Epithelial cell of proximal tubule (primary cell): ENCODE results near the gene RASA3. TPM values are rescaled to one million over a fixed set of nuclear protein-coding genes. Genes with fewer than 3 reads are reported as not detected.

Source experiments
- DNase-seq: peaks from one replicate; pipeline ENCODE4 v3.0.0-alpha.2; 2011; ENCODE audit warnings: low read depth
- H3K4me3 ChIP-seq: 2 replicates; pipeline ENCODE4 v1.5.1; 2011; ENCODE audit warnings: low read depth, mild to moderate bottlenecking, low read length
- CTCF ChIP-seq: conservative IDR thresholded peaks from 2 replicates; pipeline ENCODE4 v1.5.1; 2012; ENCODE audit warnings: low read depth, mild to moderate bottlenecking, low read length
- total RNA-seq: library from RNA; depleted of rRNA; stranded (reverse); fragments of >200 nt; gene quantifications from 2 replicates; pipeline ENCODE4 v1.2.3, GENCODE V29; 2015

Gene RASA3
- total RNA-seq, 1 donor from 2014 or later: 25.7 TPM

- H3K4me3 ChIP-seq: no peak overlapping the region
- no peak for TF ChIP-seq CTCF
- DNase-seq: no peak
Observed at GRCh38 chr13:114123448-114123847, 9.0 kb downstream of the RASA3 start.

GRCh38 chr13:114122591-114123211 is 9.7 kb downstream of the RASA3 start:
- no peak overlapping the region for H3K4me3 ChIP-seq
- DNase-seq: no peak
- no peak for TF ChIP-seq CTCF

GRCh38 chr13:114122127-114122511 is 10.3 kb downstream of the RASA3 start:
- H3K4me3 ChIP-seq: no peak overlapping the region
- TF ChIP-seq CTCF: no peak
- no peak for DNase-seq

- no peak for DNase-seq
- no peak for TF ChIP-seq CTCF
- H3K4me3 ChIP-seq: no peak overlapping the region
Observed at GRCh38 chr13:114121496-114122126, 10.8 kb downstream of the RASA3 start.

- no peak overlapping the region for H3K4me3 ChIP-seq
- no peak for TF ChIP-seq CTCF
- no peak for DNase-seq
Observed at GRCh38 chr13:114121031-114121430, 11.4 kb downstream of the RASA3 start.

GRCh38 chr13:114120591-114121011 is 11.8 kb downstream of the RASA3 start:
- TF ChIP-seq CTCF: no peak
- no peak for DNase-seq
- H3K4me3 ChIP-seq: no peak overlapping the region

GRCh38 chr13:114119196-114119595 is 13.2 kb downstream of the RASA3 start:
- peak overlapping the region; percentile 32 for H3K4me3 ChIP-seq
- peak; percentile 47 for DNase-seq
- no peak for TF ChIP-seq CTCF
